ENCODE measurements around the gene SURF1.

The SURF1 gene

DNA sequence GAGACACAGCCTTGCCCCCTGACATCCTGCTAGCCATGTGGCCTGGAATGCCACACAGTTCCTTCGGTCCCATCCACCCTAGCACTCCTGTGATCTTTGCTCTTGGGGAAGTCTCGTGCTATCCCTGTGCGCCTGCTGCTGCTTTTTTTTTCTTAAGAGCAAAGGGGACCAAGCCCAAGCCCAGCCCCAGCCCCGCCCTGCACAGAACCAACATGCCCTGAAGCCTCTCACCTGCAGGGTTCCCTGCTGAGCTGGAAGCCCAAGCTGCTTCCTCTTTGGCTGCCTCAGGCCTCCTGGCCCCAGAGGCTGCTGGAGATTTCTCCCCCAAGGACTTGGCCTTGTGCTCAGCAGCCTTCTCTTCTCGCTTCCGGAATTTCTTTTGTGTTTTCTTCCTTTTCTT lies 22.1 kb downstream of the SURF1 start:
- TF ChIP-seq, protein P1, sequence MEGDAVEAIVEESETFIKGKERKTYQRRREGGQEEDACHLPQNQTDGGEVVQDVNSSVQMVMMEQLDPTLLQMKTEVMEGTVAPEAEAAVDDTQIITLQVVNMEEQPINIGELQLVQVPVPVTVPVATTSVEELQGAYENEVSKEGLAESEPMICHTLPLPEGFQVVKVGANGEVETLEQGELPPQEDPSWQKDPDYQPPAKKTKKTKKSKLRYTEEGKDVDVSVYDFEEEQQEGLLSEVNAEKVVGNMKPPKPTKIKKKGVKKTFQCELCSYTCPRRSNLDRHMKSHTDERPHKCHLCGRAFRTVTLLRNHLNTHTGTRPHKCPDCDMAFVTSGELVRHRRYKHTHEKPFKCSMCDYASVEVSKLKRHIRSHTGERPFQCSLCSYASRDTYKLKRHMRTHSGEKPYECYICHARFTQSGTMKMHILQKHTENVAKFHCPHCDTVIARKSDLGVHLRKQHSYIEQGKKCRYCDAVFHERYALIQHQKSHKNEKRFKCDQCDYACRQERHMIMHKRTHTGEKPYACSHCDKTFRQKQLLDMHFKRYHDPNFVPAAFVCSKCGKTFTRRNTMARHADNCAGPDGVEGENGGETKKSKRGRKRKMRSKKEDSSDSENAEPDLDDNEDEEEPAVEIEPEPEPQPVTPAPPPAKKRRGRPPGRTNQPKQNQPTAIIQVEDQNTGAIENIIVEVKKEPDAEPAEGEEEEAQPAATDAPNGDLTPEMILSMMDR (IDR thresholded peaks at IDR 0.05; ENCODE audit: borderline replicate concordance, insufficient read depth, low read depth, low read length), result no peak
- H3K4me3 ChIP-seq (ENCODE audit: low read depth, low read length), result no peak overlapping the region

DNA sequence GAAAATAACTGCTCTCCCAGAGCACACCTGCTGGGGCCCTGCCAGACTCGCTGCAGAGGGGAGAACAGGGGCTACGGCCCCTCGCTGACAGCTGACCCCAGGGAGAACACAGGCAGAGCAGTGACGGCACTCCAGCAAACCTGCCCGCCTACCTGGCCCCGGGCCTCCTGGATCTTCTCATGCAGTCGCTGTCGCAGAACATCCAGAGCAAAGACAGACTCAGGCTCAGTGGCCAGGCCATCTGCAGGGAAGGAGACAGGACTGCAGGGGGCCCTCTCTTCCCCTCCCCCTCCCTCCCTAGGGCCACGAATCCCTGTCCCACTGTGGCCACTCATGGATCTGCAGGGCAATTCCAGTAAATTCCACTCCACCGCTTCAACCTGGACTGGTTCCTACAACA lies 22.7 kb downstream of the SURF1 start:
- no peak overlapping the region for H3K4me3 ChIP-seq (ENCODE audit: low read depth, low read length)
- TF ChIP-seq, protein P1 (IDR thresholded peaks at IDR 0.05; ENCODE audit: borderline replicate concordance, insufficient read depth, low read depth, low read length), result no peak

DNA sequence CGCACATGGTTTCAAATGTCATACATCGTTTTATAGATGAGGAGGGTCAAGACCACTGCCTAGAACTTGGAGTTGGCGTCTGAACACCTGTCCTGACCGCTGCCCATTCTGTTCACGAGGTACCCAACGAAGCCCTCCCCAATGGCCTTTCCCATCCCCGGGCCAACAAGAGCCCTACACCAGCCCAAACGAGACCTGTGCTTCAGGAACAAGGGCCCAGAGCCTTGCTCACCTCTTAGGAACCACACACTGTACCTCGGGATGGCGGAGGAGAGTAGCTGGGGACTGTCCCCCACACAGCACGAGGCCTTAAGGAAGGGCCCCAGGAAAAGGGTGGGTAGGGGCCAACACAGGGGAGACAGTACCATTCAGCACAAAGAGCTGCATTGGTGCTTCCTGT lies 23.3 kb downstream of the SURF1 start:
- TF ChIP-seq, protein P1 (IDR thresholded peaks at IDR 0.05; ENCODE audit: borderline replicate concordance, insufficient read depth, low read depth, low read length), result no peak
- H3K4me3 ChIP-seq (ENCODE audit: low read depth, low read length), result no peak overlapping the region

DNA sequence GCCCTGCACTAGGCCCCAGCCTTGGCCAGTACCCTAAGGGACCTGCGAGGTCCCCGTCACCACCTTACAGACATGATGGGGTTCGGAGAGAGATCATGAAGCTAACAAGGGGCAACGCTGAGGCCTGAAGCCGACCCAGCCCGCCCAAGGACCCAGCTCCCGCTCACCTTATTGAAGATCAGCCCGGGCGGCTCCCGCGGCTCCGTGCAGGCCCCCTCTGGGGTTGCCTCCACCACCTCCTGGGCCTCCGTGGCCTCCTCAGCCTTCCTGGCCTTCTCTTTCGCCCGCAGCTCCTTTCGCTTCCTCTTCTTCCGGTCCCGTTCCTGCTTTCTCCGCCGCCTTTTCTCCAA lies 23.9 kb downstream of the SURF1 start:
- TF ChIP-seq, protein P1 (IDR thresholded peaks at IDR 0.05; ENCODE audit: borderline replicate concordance, insufficient read depth, low read depth, low read length), result no peak
- H3K4me3 ChIP-seq (ENCODE audit: low read depth, low read length), result no peak overlapping the region

DNA sequence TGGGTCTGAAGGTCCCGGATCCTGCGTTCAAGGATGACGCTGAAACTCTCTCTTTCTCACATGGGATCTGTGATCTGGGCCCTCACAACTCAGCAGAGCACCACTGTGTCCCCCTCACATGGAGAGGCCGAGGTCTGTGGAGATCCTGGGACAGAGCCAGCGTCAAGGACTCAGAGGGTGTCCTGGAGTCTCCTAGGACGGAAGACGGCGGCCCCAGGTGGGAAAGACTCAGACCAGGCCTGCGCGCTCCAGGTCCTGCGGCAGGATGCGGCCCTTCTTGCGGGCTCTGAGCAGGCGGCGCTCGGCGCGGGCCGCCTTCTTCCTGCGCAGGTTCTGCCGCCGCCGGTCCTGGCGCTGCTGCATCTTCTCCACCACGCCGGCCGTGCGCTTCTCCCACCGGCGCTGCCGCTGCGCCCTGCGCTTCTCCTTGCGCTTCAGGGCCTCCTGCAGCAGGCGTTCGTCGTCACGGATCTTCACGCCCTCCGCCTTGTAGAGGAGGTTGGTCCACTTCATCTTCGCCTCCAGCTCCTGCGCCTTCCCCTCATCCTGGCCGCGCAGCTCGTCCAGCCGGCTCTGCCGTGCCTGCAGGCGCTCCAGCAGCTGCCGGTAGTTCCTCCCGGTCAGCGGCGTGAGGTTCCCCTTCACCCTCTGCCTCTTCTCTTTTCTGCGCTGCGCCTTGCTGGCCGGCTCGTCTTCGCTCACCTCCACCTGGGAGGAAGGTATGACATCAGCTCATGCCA lies 24.5 kb downstream of the SURF1 start:
- H3K4me3 ChIP-seq (ENCODE audit: low read depth, low read length), result no peak overlapping the region
- TF ChIP-seq, protein P1 (IDR thresholded peaks at IDR 0.05; ENCODE audit: borderline replicate concordance, insufficient read depth, low read depth, low read length), result no peak

DNA sequence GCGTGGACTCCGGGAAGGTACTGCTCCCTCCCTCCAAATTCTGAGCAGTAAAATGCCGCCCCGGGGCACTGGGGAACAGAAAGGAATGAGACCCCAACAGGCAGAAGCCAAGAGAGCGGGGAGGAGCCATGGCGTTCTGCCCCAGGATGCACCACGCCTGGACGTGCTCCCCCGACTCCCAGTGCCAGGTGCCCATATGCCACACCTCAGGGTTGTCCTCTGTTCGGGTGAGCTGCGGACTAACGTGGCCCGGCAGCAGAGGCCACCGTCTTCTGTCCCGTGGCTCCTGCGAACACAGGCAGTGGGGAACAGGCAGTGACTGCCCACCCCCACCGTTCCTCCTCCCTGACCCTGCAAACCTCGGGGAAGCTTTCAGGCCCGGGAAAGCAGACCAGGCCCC lies 25.1 kb downstream of the SURF1 start:
- H3K4me3 ChIP-seq (ENCODE audit: low read depth, low read length), result no peak overlapping the region
- TF ChIP-seq, protein P1 (IDR thresholded peaks at IDR 0.05; ENCODE audit: borderline replicate concordance, insufficient read depth, low read depth, low read length), result no peak

Measured in GM12875 (cell line).